Mesenchymal stem cell (in vitro differentiated cells and primary cell): ENCODE results near the gene PIK3CD.

Experiments used
- DNase-seq: peaks from one replicate; pipeline ENCODE4 v3.0.0-alpha.2; 2013
- H2AFZ ChIP-seq: one replicate; pipeline ENCODE4 v1.6.1; 2013; ENCODE audit warnings: low read depth, mild to moderate bottlenecking, control low read depth, inconsistent platforms, low read length, moderate library complexity
- H2AK5ac ChIP-seq: 2 replicates; pipeline ENCODE4 v1.6.1; 2013; ENCODE audit warnings: low read length, moderate library complexity, mild to moderate bottlenecking, inconsistent platforms; ENCODE audit not compliant: severe bottlenecking
- H2BK120ac ChIP-seq: one replicate; pipeline ENCODE4 v1.6.1; 2013; ENCODE audit warnings: low read depth, mild to moderate bottlenecking, inconsistent platforms, low read length, moderate library complexity
- H2BK12ac ChIP-seq, 2 experiments: one replicate each; pipeline ENCODE4 v1.6.1; 2013; ENCODE audit warnings: inconsistent platforms in 2 of 2, low read length in 2 of 2, mild to moderate bottlenecking in 2 of 2, moderate library complexity in 2 of 2, control low read depth in 1 of 2
- H2BK15ac ChIP-seq: one replicate; pipeline ENCODE4 v1.6.1; 2013; ENCODE audit warnings: mild to moderate bottlenecking, low read depth, inconsistent platforms; ENCODE audit not compliant: poor library complexity, severe bottlenecking
- H2BK5ac ChIP-seq: 2 replicates; pipeline ENCODE4 v1.6.1; 2013; ENCODE audit warnings: low read depth, mild to moderate bottlenecking, low read length, control low read depth, inconsistent platforms; ENCODE audit not compliant: poor library complexity, severe bottlenecking
- H3K14ac ChIP-seq, 2 experiments: one replicate each; pipeline ENCODE4 v1.6.1; 2013; ENCODE audit warnings: inconsistent platforms in 2 of 2, low read length in 2 of 2, control low read depth in 1 of 2, mild to moderate bottlenecking in 1 of 2, moderate library complexity in 1 of 2
- H3K18ac ChIP-seq, 2 experiments: one replicate each; pipeline ENCODE4 v1.6.1; 2013; ENCODE audit warnings: inconsistent platforms in 2 of 2, low read length in 2 of 2, control low read depth in 1 of 2, low read depth in 1 of 2, mild to moderate bottlenecking in 1 of 2
- H3K23ac ChIP-seq, 2 experiments: one replicate each; pipeline ENCODE4 v1.6.1; 2013; ENCODE audit warnings: inconsistent platforms in 2 of 2, low read length in 2 of 2, mild to moderate bottlenecking in 2 of 2, moderate library complexity in 2 of 2, control low read depth in 1 of 2
- H3K27ac ChIP-seq: 2 replicates; pipeline ENCODE4 v1.5.1; 2013; ENCODE audit warnings: mild to moderate bottlenecking, moderate library complexity, low read length, control low read depth, inconsistent platforms; ENCODE audit not compliant: poor library complexity, severe bottlenecking
- H3K27me3 ChIP-seq, 2 experiments: 2 replicates each; pipeline versions ENCODE4 v1.6.1 to v1.7.0; 2013; ENCODE audit warnings: low read length in 2 of 2, mild to moderate bottlenecking in 2 of 2, moderate library complexity in 2 of 2, control low read depth in 1 of 2, inconsistent platforms in 1 of 2; ENCODE audit not compliant: control insufficient read depth in 1 of 2, insufficient read depth in 1 of 2
- H3K36me3 ChIP-seq, 2 experiments: 2 replicates each; pipeline versions ENCODE4 v1.6.1 to v1.7.0; 2013; ENCODE audit warnings: low read length in 2 of 2, control low read depth in 1 of 2, inconsistent platforms in 1 of 2, low read depth in 1 of 2, mild to moderate bottlenecking in 1 of 2; ENCODE audit not compliant: insufficient read depth in 2 of 2, control insufficient read depth in 1 of 2
- H3K4ac ChIP-seq, 2 experiments: one replicate each; pipeline ENCODE4 v1.6.1; 2013; ENCODE audit warnings: inconsistent platforms in 2 of 2, low read length in 2 of 2, mild to moderate bottlenecking in 2 of 2, moderate library complexity in 2 of 2, control low read depth in 1 of 2, low read depth in 1 of 2
- H3K4me1 ChIP-seq: 2 replicates; pipeline ENCODE4 v1.6.1; 2013; ENCODE audit warnings: low read depth, low read length, control low read depth; ENCODE audit not compliant: control insufficient read depth, insufficient read depth
- H3K4me2 ChIP-seq: 2 replicates; pipeline ENCODE4 v1.6.1; 2013; ENCODE audit warnings: low read length, mild to moderate bottlenecking, inconsistent platforms; ENCODE audit not compliant: poor library complexity, severe bottlenecking
- H3K4me3 ChIP-seq, 2 experiments: 2 replicates each; pipeline versions ENCODE4 v1.5.1 to v1.7.0; 2013; ENCODE audit warnings: low read length in 2 of 2, mild to moderate bottlenecking in 2 of 2, control low read depth in 1 of 2, low read depth in 1 of 2; ENCODE audit not compliant: insufficient read depth in 1 of 2
- H3K79me1 ChIP-seq: replicated peaks from 2 replicates; pipeline ENCODE4 v1.6.1; 2013; ENCODE audit warnings: mild to moderate bottlenecking, control low read depth, low read length, inconsistent platforms; ENCODE audit not compliant: poor library complexity, severe bottlenecking
- H3K9ac ChIP-seq: 2 replicates; pipeline ENCODE4 v1.7.0; 2013; ENCODE audit warnings: mild to moderate bottlenecking, low read length, moderate library complexity
- H3K9me3 ChIP-seq: 2 replicates; pipeline ENCODE4 v1.7.0; 2013; ENCODE audit warnings: mild to moderate bottlenecking, low read length; ENCODE audit not compliant: control insufficient read depth
- H4K8ac ChIP-seq: one replicate; pipeline ENCODE4 v1.6.1; 2013; ENCODE audit warnings: inconsistent platforms, mild to moderate bottlenecking, low read length, moderate library complexity
- H4K91ac ChIP-seq: one replicate; pipeline ENCODE4 v1.6.1; 2013; ENCODE audit warnings: mild to moderate bottlenecking, low read length, inconsistent platforms
- WGBS: methylation state at CpG from one replicate; pipeline ENCODE4 v1.1.7; 2013; ENCODE audit warnings: mixed read lengths; 5-methylcytosine and 5-hydroxymethylcytosine counted together

The PIK3CD gene

DNA sequence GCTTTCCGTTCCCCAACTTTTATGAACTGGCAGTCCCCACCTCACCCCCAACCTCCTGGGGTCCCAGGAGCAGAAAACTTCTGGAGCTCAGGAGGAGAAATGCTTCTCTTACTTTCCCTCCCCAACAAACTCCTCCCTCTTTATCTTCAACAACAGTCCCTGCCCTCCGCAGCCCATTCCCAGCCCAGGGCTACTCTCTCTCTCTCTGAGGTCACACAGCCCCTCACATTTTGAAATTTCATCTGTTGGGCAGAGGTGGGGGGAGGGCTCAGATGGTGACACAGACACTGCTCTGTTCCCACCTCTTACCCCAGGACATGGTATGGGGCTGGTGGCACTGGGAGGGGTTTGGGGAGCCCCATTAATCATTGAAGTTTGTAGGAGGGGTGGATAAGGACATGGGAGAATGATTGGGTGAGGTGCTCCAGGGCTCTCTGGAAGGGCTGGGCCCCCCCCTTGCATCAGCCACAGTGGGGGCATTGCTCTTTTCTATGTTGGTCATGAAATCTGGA lies 6.0 kb downstream of the PIK3CD start:
- no peak for DNase-seq
- WGBS, result 76% methylated on average over 1 of the region's 2 CpGs

DNA sequence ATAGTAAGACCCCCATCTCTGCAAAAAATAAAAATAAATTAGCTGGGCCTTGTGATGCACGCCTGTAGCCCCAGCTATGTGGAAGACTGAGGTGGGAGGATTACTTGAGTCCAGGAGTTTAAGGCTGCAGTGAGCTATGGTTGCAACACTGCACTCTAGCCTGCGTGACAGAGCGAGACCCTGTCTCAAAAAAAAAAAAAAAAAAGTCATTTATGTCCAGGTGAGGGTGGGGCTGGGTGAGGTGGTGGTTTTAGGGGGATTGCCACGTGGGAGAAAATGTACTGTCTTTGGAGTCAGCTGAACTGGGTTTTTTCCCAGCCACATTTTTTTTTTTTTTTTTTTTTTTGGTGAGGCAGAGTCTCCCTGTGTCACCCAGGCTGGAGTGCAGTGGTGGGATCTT lies 6.7 kb downstream of the PIK3CD start:
- H2BK12ac ChIP-seq, result no peak overlapping the region
- H3K36me3 ChIP-seq, result no peaks in the 10 kb centered on the region
- no peak overlapping the region for H3K27ac ChIP-seq
- no peak overlapping the region for H3K4me3 ChIP-seq
- H2AFZ ChIP-seq, result no peak overlapping the region
- no peak overlapping the region for H2BK120ac ChIP-seq
- H3K4me1 ChIP-seq, result peaks cover 5% of the 10 kb centered on the region
- no peak overlapping the region for H2BK5ac ChIP-seq
- H3K18ac ChIP-seq, result no peak overlapping the region
- peaks cover 3% of the 10 kb centered on the region for H3K79me1 ChIP-seq
- no peak for DNase-seq
- no peak overlapping the region for H2AK5ac ChIP-seq
- peaks cover 0 to 19% of the 10 kb centered on the region in 2 experiments for H3K27me3 ChIP-seq
- WGBS, result 82% methylated on average over 4 of the region's 4 CpGs
- no peak overlapping the region for H4K91ac ChIP-seq
- H3K4ac ChIP-seq, result no peak overlapping the region
- H3K4me2 ChIP-seq, result no peak overlapping the region
- H2BK15ac ChIP-seq, result no peak overlapping the region
- H3K9me3 ChIP-seq, result no peaks in the 10 kb centered on the region
- H3K14ac ChIP-seq, result no peak overlapping the region
- no peak overlapping the region for H3K9ac ChIP-seq
- H3K23ac ChIP-seq, result no peak overlapping the region
- no peak overlapping the region for H4K8ac ChIP-seq

More for the DNA sequence above, 6.0 kb downstream of the PIK3CD start:
- Histone ChIP-seq H3K4ac (no peak overlapping the region), H3K79me1 (peaks cover 6% of the 10 kb centered on the region), H3K14ac (no peak overlapping the region), H2BK120ac (no peak overlapping the region), H3K4me1 (peaks cover 9% of the 10 kb centered on the region), H4K91ac (no peak overlapping the region), H3K9me3 (no peaks in the 10 kb centered on the region), H3K23ac (no peak overlapping the region), H4K8ac (no peak overlapping the region), H3K18ac (no peak overlapping the region), H3K27ac (no peak overlapping the region), H2BK15ac (no peak overlapping the region), H2AK5ac (no peak overlapping the region), H2BK5ac (no peak overlapping the region), H2AFZ (no peak overlapping the region), H3K9ac (no peak overlapping the region), H3K27me3 (peaks cover 0 to 21% of the 10 kb centered on the region in 2 experiments), H2BK12ac (no peak overlapping the region), H3K4me3 (no peak overlapping the region), H3K36me3 (no peaks in the 10 kb centered on the region), H3K4me2 (no peak overlapping the region)

- Histone ChIP-seq H3K27ac (no peak overlapping the region), H3K9me3 (no peaks in the 10 kb centered on the region), H3K14ac (no peak overlapping the region), H2AFZ (no peak overlapping the region), H2BK15ac (no peak overlapping the region), H3K9ac (no peak overlapping the region), H3K4me2 (no peak overlapping the region), H3K4me3 (no peak overlapping the region), H3K18ac (no peak overlapping the region), H3K79me1 (peaks cover 1% of the 10 kb centered on the region), H3K27me3 (peaks cover 0 to 8% of the 10 kb centered on the region in 2 experiments), H2BK12ac (no peak overlapping the region), H2AK5ac (no peak overlapping the region), H3K4ac (no peak overlapping the region), H2BK120ac (no peak overlapping the region), H3K4me1 (peaks cover 5% of the 10 kb centered on the region), H3K23ac (no peak overlapping the region), H2BK5ac (no peak overlapping the region), H4K91ac (no peak overlapping the region), H3K36me3 (no peaks in the 10 kb centered on the region), H4K8ac (no peak overlapping the region)
- WGBS, result 59% methylated on average over 4 of the region's 5 CpGs
- DNase-seq, result peak; percentile 33
These were observed 7.8 kb downstream of the PIK3CD start for GRCh38 chr1:9659328-9659727.

DNA sequence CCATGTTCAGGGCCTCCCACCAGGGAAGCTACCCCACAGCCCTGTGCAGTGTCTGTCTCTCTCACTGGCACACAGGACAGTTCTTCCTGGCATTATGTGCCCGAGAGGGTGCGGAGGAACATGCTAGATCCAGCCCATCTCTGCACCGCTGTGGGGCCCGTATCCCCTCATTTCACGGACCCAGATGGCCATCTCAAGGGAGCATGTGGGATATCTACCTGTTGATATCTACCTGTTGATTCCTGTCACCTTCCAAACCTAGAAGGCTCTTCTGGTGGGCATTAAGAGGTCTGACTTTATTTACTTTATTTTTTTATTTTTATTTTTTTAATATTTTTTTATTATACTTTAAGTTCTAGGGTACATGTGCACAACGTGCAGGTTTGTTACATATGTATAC lies 11.7 kb downstream of the PIK3CD start:
- Histone ChIP-seq H3K27me3 (peaks cover 0 to 10% of the 10 kb centered on the region in 2 experiments), H3K14ac (no peak overlapping the region), H3K4me1 (peaks cover 5% of the 10 kb centered on the region), H4K8ac (no peak overlapping the region), H2AK5ac (peak overlapping the region; percentile 38), H4K91ac (no peak overlapping the region), H2AFZ (no peak overlapping the region), H3K27ac (no peak overlapping the region), H2BK120ac (no peak overlapping the region), H3K4me2 (no peak overlapping the region), H2BK12ac (no peak overlapping the region), H3K79me1 (peaks cover 1% of the 10 kb centered on the region), H3K9me3 (no peaks in the 10 kb centered on the region), H3K36me3 (no peaks in the 10 kb centered on the region), H3K18ac (no peak overlapping the region), H2BK5ac (no peak overlapping the region), H3K9ac (no peak overlapping the region), H3K4ac (no peak overlapping the region), H3K23ac (no peak overlapping the region), H2BK15ac (no peak overlapping the region), H3K4me3 (no peak overlapping the region)
- 97% methylated on average over 5 of the region's 6 CpGs for WGBS
- DNase-seq, result no peak
